ENCODE measurements around the gene LYST.
"Not testable (repeated sequence)": the region's sequence is repeated elsewhere in the genome, so short reads cannot be mapped to it uniquely, and the experiment has no call there.

LYST gene

GRCh38 chr1:235809688-235810397, 56.9 kb downstream of the LYST start:
- no peak for DNase-seq

DNA sequence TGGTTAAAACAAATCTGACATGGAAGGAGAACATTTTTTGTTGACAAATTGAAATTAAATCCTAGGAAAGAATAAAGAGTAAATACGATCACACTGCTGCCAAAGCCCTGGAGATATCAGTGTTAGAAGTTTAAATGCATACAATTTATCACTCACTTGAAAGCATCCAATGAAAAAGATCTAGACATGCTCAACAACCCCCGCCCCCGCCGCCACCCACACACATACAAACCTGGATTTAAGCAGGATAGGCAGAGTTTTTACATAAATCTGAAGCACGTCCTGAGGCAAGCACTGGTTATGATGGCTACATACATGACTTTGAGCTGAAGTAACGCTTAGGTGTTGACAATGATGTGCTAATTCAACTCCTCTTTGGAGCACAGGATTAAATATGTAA, 58.5 kb downstream of the LYST start:
- DNase-seq, result no peak

- DNase-seq, result no peak
Measured at GRCh38 chr1:235806123-235806522, 60.6 kb downstream of the LYST start.

- DNase-seq, result no peak
Measured at GRCh38 chr1:235802573-235803346, 63.9 kb downstream of the LYST start.

GRCh38 chr1:235799264-235799663, 67.4 kb downstream of the LYST start:
- DNase-seq, result no peak

DNA sequence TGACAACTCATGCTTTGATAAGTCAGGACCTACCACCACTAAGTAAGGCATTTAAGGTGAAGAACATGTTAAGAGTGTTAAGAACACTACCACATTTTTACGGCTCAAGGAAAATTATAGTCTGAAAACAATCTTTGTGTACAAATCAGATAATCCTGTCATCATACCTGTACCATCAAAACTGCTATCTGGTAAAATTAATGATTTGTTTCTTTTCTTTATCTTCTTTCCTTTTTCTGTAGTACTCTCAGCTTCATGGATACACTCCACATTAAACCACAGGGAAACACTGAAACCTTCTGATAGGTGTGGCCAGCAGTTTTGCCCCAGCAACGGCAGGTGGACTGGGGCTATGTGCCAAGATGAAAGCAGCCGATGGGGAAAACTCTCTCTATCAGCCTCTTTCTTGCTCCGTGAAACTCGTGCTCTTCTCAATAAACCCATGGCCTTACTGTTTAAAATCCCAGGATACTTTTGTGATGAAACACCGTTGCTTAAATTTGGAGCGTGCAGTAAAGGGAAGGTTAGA, 75.1 kb downstream of the LYST start:
- DNase-seq, result no peak

DNA sequence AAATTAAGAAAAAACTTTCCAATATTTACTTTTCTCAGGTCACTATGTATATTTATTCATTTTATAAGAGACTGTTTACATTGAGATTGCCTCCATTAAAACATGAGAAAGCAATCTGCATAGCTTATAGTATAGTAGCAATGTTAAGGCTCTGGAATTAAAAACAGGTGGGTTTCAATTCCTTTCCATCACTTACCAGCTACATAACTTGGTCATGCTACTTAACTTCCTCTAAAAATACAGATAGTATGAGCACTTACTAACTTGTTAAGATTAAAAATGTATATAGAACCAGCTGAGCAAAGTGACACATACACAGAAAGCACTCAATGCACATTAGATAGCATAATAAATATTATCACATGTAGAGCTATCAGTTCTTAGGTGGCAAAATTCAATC, 76.6 kb downstream of the LYST start:
- no peak for DNase-seq

- not testable (repeated sequence) for DNase-seq
Measured at GRCh38 chr1:235786227-235786898, 80.3 kb downstream of the LYST start.

DNA sequence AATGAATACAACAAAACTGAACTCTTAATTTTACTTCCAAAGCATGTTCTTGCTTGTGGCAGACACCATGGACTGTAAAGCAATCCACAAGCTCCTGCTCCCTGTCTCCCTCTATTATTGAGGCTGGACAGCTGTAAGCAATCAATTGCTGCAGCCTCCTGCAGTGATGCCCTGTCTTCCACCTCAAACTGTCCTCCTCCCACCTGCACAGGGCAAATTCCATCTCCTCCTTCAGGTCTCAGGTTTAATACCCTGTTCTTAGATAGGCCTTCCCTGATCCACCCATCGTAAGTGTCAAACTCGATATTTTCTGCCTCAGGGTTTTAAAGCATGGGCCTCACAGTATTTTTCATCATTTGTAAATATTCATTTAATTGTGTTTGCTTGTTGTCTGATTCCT, 81.8 kb downstream of the LYST start:
- no peak for DNase-seq

DNA sequence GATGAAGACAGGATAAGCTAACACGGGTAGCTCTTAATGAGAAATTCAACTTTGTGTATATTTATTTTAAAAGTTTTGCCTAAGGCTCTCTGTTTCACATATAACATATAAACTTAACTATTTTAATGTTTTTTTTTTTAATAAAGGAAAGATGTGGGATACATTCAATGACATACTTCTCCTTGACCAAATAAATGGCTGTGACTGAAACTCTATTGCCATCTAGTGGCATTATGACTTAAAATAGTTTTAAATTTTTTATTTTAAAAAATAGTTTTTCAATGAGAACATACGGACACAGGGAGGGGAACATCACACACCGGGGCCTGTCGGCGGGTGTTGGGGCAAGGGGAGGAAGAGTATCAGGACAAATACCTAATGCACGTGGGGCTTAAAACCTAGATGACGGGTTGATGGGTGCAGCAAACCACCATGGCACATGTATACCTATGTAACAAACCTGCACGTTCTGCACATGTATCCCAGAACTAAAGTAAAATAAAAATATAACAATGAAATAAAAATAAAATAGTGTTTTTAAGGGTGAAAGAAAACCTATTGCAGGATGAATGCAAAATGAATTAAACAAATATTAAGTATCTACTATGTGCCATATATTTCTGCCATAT, 83.4 kb downstream of the LYST start:
- DNase-seq, result no peak

- no peak for DNase-seq
Measured at GRCh38 chr1:235782601-235783000, 84.1 kb downstream of the LYST start.

- no peak for DNase-seq
Measured at GRCh38 chr1:235781807-235782206, 84.9 kb downstream of the LYST start.

- no peak for DNase-seq
Measured at GRCh38 chr1:235779770-235780169, 86.9 kb downstream of the LYST start.

GRCh38 chr1:235776396-235776795, 90.3 kb downstream of the LYST start:
- DNase-seq, result no peak

DNA sequence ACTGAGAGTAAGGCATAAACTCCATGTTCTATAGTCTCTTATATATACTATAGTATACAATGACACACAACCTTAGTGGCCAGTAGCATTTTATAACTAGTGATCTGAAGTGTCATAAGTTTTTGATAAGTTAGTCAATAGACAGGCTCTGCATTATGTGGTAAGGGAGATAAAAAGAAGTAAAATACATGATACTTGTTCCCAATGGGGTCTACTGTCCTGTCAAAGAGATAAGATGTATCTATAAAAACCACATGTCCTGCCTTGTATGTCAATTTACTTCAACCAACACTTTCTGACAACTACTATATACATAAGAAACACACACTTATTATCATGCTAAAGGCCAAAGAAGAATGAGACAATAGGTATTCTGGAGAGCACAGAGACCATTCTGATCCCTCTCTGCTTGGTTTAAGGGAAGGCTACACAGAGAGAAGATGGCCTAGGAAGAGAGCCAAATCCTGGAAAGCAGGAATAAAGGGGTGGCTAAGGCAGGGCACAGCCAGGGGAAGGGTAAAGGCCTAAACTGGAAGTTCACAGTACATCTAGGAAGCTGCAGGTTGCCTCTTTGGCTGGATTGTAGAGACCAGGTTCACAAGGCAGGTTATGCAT, 91.4 kb downstream of the LYST start:
- DNase-seq, result no peak

DNA sequence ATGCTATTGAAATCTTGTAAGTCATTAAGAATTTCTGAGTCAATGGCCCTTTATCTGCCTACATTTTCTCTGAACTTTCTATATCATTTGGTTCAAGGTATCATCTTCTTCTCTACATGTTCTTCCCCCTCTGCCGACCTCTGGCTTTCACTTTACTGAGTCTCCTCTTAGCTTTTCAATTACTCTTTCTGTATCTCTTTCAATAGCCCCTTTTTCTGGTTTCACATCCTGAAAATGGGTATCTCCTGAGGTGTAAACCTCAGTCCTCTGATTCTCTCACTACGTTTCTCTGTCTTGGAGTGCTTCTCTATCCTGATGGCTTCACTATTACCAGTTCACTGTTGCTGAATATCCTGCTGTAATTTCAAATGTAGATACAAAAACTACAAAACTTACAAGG, 98.9 kb downstream of the LYST start:
- DNase-seq, result no peak

- no peak for DNase-seq
Measured at GRCh38 chr1:235766794-235767285, 99.9 kb downstream of the LYST start.

GRCh38 chr1:235763962-235764361, 102.7 kb downstream of the LYST start:
- DNase-seq, result peak; percentile 26

DNA sequence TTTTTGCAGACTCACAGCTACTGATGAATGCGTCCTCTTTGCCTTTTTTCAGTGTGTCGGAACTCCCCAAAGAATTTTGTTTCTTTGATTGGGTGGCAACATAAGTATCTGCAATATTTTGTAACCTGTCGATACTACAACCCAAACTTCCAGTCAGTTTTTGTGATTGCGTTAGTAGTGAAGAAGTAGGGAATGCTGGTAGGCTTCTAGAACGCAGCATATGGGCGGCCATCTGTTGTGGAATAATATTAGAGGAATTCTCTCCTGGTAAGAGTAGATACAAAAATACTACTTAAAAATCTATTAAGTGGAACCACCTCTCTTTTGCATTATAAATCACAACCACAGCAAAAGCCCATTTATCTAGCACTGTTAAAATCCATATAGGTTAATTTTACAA, 107.4 kb downstream of the LYST start:
- no peak for DNase-seq

- DNase-seq, result no peak
Measured at GRCh38 chr1:235758931-235759330, 107.8 kb downstream of the LYST start.

- no peak for DNase-seq
Measured at GRCh38 chr1:235757587-235758096, 109.1 kb downstream of the LYST start.

- not testable (repeated sequence) for DNase-seq
Measured at GRCh38 chr1:235754186-235754585, 112.5 kb downstream of the LYST start.
